Islet precursor cell (in vitro differentiated cells): ENCODE results near the gene GJA5.
A peak's percentile ranks its signal among the peaks of the same experiment; 100 is the strongest.

Experiments used
- DNase-seq: peaks from one replicate; pipeline ENCODE4 v3.0.0-alpha.2; 2018

Gene GJA5

DNA sequence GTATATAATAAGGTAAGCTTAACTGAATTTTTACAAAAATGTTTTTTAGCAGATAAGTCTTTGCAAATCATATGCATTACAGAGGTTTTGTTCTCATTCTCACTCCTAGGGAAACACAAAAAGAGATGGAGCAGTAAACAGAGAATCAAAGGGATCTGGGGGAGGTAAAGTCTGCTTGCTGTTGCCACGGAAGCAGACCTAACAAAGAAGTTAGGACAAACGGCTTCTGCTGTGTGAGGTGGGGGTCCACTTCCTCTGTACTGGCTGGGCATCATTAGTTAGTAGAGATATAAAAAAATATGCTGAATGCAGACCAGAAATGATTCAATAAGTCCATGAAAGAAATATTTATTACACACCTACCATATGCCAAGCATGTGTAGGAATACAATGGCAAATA is 34.2 kb downstream of the GJA5 start:
- no peak for DNase-seq

DNA sequence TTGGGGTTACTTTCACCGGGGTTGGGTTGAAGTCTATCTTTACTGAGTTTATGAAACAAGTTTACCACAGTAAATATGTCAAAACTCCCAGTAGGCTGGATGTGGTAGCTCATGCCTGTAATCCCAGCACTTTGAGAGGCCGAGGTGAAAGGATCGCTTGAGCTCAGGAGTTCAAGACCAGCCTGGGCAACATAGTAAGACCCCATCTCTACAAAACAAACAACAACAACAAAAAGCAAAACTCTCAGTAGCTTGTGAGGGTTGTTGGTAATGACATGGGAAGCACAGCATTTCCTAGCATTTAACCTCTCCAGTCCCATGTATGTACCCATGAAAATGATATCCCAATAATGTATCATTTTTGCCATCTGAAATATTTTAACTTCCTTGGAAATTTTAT is 34.7 kb downstream of the GJA5 start:
- no peak for DNase-seq

DNA sequence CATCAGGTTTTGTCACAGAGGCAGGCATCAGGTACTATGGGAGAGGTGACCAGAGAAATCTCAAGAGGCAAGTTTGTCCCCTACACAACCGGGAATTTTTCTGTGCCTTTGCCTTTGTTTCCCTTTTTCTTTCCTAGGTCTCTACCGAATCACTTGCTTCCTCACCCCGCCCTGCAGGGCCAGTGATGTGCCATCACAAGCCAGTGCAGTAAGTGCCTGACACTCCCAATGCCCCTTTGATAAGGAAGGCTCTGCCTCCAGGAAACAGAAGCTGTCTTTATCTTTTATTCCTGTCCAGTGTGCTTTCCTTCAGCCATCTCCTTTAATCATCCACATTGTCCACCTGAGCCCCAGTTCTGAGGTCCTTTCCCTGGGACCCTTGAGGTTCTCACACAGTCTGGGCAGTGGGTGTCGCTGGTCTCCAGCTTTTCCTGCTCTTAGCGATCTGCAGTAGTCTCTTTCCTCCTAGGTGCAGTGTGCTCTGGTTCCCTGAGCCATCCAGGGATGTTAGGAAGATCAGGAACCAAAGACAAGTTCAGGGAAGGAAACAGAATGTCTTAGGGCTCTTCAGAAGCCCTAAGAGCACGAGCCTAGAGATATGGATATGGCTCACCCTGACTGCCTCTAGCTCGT is 36.6 kb downstream of the GJA5 start:
- peak; percentile 87 for DNase-seq

DNA sequence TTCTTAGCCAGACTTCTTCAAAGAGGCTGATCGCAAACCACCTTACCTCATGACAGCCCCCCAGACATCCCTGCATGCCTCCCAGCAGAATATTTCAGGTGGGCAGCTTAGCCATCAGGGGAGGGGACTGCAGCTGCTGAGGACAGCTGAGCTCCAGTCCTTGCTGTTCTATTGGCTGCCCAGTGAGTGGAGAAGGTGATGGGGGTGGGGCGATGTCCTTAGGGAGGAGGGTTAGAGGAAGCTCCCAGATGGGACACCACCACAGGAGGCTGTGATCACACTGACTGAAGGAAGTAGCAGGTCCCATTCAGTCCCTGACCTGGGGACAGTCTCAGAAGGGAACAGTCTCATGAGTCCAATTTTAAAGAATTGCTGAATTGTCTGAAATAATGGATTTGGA is 38.3 kb downstream of the GJA5 start:
- peak; percentile 66 for DNase-seq

DNA sequence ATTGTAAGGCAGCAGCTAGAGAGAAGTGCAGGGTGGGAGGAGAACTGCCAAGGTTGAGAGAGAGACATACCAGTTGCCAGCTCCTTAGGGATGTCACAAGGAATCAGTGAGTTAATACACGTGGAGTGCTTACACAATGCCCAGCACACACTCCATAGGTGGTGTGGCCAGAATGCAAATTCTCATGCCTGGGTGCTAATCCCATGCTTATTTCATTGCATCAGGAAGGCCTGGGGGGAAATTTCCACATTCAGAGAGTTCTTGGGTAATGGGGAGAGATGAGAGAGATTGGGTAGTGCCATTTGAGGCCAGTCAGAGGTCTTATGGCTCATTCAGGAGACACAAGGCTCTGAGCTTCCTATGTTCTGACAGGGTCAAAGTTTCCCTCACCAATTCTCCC is 38.7 kb downstream of the GJA5 start:
- DNase-seq = peak; percentile 69

DNA sequence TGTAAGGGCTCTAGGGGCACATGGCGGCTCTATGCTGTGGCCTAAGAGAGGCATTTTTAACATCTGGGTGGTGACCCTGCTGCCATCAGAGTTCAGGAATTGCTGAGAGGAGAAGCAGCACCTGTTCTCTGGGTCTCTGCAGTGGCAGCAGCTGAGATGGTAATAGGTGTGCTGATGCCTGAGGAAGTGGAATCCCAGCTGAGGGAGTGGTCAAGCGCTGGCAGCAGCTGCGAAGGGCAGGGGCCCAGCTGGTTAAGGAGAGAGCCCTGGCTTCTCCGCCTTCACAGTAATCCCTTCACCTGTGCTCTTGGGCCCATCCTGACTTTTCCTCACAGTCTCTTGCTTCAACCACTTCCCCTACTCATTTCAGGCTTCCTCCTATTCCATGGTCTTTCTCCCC is 39.8 kb downstream of the GJA5 start:
- no peak for DNase-seq

DNA sequence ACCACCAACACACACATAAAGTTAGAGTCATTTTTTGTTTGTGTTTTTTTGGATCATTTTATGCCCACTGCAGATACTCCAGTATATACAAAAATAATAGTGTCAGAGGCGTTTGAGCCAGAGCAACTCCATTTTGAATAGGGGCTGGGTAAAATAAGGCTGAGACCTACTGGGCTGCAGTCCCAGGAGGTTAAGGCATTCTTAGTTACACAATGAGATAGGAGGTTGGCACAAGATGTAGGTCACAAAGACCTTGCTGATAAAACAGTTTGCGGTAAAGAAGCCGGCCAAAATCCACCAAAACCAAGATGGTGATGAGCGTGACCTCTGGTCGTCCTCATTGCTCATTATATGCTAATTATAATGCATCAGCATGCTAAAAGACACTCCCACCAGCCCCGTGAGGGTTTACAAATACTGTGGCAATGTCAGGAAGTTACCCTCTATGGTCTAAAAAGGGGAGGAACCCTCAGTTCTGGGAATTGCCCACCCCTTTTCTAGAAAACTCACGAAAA is 40.6 kb downstream of the GJA5 start:
- DNase-seq = no peak

DNA sequence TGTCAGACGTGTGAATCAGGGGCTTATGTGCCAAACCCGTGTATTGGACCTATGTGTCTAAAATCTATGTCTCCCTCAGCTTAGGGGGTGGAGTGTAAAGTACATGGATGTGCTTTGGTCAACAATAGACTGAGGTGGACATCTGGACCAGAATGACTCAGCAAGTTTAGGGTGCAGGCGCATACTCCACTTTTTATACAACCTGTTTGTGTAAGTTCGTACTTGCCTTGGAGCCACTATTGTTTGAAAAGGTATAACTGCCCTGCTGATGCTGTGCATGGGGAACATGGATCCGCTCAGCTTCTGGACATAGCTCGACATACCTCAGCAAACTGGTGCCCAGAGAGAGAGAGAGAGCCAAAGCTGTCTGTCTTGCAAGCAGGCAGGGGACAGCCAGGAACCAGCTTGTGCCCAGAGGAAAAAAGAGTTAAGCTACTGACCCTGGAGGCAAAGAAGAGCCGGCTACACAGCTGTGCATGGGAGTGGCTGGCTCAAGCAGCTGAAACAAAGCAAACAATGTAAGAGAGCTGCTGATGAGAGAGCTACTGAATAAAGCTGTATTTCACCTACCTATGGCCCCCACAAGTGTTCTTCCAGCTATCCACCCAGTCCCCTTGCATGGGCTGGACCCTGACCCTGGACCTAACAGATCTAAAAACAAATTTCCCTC is 41.2 kb downstream of the GJA5 start:
- DNase-seq = no peak

DNA sequence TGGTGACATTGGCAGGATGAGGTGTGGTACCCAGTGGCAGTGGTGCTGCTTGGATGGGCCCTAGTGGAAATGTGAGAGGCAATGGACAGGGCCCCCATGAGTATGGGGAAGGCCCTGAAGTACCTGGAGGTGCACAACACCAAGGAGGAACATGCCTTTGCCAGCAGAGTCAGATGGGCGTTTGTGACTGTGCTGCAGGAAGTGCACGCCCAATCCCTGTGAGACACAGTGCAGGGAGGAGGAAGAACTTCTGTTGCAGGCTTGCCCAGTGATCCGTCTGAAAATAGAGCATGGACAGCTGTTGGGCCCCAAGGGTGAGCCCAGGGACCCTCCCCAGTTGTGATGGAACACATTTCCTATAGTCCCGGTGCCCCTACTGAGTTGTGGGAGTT is 42.7 kb downstream of the GJA5 start:
- no peak for DNase-seq

DNA sequence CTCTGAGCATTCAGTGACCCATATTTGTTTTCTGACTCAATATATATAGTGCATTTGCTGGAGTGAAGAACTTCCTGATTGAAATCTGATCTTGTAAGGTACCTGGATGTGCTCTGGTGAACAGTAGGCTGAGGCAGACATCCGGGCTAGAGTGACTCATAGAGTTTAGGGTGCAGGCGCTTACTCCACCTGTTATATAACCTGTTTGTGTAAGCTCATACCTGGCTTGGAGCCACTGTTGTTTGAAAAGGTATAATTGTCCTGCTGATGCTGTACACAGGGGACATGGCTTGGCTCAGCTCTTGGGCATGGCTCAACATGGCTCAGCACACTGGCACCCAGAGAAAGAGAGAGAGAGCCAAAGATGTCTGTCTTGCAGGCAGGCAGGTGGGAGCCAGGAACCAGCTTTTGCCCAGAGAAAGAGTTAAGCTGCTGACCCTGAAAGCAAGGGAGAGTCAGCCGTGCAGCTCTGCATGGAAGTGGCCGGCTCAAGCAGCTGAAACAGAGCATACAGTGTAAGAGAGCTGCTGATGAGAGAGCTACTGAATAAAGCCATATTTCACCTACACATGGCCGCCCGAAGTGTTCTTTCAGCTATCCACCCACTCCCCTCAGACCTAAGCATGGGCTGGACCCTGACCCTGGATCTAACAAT is 43.2 kb downstream of the GJA5 start:
- DNase-seq = peak; percentile 63

DNA sequence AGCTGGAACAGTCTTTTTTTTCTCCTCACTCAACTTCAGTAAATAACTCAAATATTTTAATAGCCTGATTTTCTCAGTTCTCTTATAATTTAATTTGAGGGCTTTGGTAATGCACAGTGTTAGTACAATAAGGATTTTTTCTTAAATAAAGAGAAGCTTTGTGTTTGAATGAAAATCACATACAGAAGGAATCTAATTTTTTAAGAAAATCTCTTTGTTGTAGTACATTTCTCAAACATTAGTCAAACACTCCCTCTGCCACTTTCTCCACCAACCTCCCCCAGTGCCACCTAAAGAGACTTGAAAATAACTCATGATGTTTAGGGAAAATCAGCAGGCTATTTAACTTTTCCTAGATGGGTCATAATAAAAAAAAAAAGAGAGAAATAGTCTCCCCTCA is 47.8 kb downstream of the GJA5 start:
- no peak for DNase-seq
